ENCODE data around the gene ASTN2.

ASTN2 gene

DNA sequence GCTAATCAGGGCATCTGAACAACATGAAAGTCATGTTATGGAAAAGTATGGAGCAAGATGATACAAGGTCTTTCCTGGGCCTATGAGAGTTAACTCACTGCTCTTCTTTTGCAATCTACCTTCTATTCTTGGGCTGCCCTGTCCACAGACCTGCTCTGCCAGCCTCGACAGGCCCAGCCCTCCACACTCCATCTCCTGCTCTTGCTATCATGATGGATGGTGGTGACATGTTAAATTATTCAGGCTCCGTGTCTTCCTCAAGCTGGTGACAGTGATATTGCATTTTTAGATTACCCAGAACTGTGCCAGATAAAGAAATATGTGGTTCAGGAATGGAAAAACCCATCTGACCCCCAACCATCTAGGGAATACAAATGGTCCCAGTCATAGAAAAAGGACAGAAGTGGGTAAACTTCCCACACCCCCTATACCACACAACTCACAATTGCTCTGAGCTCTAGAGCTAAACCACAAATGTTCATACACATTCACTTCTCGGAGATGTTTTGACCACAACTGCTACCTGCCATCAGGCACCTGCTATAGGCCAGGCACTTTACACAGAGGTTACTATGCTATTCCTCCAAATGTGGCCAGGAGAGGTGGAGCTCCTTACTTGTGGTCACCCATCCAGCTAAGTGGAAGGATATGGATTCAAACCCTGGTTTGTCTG, 311.3 kb downstream of the ASTN2 start:
- no peak for DNase-seq

DNA sequence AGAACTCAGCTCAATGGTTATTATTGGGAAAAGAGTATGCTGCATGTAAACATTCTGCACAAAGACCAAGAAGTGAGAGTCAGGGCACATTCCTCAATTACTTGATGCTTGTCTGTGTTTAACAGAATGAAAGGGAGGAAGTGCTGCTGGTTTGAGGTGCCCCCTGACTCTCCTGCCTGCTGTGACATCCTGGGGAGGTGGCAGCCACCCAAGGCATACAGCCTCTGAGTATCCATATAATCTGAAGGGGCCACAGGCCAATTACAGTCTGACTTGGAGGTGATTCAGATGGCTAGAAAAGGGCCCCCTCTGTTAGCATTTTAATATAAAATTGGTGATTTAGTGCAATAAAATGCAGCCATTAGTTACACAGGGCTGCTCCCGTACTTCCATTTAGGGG, 313.8 kb downstream of the ASTN2 start:
- no peak for DNase-seq

DNA sequence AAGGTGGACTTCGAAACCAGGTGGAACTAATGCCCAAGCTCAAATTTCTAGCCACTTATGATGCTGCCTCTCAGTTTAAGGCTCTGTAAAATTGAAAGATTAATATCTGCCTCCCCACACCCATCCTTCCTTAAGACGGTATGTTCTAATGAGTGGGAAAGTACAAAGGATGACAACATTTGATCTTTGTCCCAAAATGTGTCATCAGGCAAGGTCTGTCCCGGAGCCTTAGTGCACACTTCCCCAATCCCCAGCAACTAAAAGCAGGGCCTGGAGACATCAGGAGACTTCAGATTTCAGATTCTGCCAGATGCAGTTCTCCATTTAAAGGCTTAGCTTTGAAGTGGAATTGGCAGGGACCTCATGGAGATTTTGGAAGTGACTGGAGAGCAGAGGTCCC, 316.5 kb downstream of the ASTN2 start:
- no peak for DNase-seq

DNA sequence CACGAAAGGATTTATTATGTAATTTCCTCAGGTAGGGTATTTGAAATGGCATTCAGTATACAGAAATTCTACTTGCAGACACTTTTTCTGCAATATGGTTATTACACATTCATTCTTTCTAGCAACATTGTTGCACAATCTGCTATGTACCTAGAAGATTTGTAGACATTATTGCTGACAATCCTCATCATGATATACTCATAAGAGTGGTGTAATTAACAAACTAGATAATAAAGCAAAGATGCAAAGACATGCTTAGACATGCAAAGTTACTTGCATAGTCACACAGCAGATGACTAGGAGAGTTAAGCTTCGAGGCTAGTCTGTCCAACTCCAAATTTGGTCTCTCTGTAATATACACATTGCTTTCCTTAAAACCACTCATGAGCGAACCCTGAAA, 317.1 kb downstream of the ASTN2 start:
- no peak for DNase-seq

DNA sequence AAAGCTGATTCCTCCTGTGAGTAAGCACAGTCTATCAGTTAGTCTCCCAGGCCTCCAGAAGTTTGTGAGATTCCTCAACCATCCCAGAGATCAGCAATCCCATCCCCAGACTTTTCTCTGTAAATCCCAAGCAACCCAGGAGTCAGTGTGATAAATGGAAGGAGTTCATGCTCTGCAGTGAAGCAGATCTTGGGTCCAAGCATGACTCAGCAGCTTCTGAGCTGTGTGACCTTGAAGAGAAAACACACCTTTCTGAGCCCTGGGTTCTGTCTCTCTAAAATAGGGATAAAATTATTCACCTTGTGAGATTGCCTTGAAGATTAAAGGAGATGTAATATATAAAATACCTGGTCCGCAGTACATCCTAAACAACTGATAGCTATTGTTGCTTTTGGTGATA, 318.7 kb downstream of the ASTN2 start:
- no peak for DNase-seq

DNA sequence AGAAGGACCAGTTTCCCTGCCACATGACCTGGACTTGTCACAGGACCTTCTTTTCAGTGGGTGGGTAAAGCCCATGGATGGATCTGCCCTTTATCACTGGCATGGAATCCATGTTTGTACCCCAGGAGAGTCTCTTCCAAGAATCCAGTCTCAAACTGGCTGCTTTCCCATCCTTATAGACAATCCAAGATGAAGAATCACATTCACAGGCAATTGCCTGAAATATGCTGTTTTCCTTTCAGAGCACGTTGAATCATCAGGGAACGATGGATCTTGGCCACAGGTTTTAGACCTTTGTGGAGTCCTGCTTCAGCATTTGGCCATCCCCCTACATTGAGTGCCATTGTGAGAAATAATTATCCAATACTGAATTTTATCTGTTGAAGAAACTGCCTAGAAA, 319.8 kb downstream of the ASTN2 start:
- DNase-seq = no peak

DNA sequence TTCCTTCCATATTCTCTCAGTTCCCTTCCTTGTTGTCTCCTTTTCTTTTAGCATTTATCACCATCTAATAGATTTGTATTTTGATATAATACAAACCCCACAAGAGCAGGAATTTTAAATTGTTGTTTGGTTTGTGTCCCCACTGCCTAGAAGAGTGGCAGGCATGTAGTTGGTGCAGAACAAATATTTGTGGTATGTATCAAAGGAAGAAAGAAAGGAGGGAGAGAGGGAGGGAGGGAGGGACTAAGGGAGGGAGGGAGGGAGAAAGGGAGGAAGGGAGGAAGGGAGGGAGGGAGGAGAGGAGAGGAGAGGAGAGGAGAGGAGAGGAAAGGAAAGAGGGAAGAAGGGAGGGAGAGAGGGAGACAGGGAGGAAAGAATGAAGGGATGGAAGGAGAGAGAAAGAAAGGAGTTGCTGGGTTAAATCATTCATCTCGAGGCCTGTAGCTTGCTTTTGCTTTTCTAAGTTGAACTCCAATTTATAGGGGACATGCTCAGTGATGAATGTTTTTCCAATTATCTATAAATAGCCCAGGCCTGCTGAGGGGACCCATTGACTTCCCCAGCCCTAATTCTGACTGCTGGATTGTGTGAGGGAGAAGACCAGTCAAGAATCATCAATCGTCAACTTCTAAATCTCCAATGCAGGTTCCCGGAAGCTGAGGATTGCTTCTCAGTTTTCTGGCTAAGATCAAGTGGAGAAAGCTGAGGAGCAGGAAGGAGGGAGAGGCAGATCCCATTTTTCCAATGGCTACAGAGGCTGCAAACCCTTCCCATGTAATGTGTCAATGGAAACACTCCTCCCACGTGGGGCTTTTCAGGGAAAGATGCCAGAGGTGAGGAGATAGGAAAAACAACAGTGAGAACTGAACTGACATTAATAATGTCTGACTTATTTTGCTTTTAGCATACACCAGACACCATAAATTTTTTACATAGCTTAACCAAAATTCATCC, 320.7 kb downstream of the ASTN2 start:
- DNase-seq = no peak

DNA sequence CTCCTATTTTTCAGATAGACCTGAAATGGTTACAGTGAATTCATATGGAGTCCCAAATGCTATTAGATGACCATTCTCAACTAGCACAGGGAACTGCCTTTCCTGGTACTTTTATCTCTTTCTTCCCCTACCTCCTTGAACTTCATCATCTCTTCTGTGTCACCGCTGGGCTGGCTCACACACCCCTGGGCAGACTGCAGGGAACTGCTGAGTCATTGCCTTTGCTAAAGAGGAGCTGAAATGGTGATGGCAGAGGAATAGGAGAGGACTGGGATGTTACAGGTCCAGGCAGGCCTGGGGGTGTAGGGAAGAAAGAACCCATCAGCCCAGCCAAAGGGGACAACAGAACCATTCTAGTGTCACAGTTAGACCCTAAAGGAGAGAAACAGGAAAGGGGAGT, 322.3 kb downstream of the ASTN2 start:
- DNase-seq = no peak

DNA sequence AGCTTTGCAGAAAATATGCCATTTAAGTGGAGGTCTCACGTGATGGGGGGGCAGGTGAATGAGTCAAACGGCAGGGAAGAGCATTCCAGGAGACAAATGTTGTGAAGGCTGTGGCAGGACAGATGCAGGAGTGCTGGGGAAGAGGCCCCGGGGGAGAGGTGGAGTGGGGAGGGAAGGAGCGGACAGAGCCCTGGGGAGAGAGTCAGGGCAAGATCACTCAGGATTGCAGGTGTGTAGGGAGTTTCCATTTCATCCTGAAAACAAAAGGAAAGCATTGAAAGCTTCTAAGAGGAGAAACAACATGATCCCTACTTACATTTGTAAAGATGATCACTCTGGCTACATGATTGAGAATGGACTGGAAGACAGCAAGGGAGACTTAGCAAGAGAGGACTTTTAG, 323.3 kb downstream of the ASTN2 start:
- DNase-seq = no peak

DNA sequence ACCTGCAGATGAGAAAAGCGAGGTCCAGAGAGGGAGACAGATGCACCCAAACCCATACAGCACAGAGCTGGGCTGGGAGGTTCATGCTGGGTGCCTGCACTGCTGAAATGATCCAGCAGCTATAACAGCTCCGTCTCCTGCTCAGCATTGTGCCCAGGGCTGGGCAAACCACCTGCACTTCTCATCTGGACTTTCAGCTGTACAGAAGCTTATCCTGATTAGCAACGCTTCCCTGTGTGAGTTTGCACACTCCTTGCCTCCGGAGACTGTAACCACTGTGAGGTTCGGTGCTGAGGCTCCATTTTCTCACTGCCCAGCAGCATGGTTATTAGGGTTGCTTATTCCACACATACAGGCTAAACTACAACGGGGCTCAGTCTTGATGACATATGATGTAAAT, 326.1 kb downstream of the ASTN2 start:
- no peak for DNase-seq

DNA sequence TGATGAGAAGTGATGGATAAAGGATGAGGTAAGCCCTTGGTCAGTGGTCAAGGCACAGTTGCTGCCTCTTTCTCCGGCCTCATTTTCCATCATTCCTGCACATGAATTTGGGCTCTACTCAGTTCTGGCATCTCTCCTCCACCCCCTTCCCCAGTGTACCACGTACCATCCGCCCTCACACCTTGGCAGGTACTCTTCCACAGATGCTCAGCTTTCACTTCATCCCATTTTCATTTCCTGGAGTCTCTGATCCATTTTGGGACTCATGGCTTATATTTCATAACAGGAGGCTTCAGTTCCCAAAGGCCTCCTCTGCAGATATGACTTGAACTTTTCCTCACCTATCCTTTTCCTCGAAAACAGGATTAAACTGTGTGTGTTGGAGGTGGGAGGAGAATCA, 326.7 kb downstream of the ASTN2 start:
- DNase-seq = no peak

DNA sequence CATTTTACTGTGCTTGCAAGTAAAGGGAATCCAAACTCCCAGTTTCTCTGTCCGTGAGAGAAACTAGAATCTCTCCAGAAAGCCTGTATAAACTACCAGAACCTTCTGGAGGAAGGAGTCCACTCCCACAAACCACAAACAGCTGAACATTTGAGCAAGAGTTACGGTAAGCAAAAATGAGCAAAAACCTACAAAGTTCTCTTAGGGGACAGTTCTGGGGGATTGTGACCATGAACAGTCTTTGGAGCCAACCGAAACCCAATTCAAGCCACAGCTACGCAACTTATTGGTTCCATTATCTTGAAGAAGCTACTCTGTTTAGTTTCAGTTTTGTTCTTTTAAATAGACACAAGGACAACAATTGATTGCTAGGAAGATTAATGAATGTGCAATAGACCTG, 330.6 kb downstream of the ASTN2 start:
- DNase-seq = no peak

DNA sequence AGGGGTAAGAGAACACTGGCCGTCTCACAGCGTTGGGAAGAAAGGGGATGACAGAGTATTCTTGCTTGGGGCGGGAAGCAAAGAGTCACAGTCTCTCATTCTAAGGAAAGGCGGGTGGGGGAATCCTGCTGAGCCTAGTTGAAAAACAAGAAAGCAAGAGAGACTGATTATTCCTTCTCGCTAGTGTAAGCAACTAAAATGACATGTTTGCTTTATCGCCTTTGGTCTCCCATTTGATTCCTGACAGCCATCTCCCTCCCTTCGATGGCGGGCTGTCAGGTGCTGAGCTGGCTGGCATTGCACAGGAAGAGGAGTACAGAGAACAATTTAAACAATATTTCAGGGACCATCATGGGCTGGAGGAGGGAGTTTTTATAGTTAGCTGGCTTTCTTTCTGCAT, 331.3 kb downstream of the ASTN2 start:
- no peak for DNase-seq

DNA sequence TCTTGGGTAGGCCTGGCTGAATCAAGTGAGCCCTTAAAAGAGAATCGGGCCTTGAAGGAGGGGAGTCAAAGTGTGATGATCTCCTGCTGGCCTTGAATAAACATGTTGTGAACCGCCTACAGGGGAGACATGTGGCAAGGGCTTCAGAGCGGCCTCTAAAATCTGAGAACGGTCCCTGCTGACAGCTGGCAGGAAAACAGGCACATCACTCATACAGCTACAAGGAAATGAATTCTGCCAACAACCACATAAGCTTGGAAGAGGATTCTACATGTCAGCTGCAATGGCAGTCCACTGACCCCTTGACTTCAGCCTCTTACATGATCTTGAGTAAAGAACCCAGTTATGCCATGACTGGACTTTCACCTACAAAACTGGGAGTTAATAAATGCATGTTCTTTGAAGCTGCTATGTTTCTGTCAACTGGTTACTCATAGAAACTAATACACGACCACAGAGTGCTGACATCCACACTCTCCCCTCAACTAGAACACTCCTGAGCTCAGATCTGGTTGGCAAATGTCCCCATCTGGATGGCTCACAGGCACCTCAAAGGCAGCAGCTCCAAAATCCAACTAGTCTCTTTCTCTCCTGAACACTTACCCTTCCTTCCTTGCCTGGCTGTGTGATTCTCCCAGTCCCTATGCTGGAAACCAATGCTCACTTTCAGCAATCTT, 333.1 kb downstream of the ASTN2 start:
- DNase-seq = no peak

DNA sequence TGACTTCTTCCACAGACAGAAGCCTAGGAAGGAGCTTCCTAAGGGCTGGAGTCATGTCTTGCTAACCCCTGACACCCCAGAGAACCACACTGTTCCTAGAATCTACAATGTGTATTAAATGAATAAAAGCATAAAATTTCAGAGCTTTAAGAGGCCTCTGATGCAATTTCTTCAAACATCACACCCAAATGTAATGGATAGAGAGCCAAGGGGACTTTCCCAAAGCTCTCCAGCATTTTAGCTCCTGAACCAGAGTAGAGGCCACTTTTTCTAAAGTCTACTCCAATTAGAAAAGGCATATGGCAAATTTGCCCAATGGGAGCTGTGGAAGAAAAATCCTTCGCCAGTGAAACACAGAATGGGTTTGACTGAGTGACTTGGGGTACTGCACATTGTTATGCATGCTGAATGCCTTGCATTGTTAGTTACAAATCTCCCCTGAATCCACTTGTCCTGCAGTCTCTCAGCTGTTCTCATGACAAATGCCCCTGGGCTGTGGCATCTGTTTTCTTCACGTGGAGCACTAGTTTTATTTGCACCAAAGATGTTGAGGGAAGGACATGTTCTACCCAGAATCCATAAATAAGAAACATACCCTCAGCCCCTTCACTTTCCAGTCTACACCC, 334.0 kb downstream of the ASTN2 start:
- DNase-seq = no peak

DNA sequence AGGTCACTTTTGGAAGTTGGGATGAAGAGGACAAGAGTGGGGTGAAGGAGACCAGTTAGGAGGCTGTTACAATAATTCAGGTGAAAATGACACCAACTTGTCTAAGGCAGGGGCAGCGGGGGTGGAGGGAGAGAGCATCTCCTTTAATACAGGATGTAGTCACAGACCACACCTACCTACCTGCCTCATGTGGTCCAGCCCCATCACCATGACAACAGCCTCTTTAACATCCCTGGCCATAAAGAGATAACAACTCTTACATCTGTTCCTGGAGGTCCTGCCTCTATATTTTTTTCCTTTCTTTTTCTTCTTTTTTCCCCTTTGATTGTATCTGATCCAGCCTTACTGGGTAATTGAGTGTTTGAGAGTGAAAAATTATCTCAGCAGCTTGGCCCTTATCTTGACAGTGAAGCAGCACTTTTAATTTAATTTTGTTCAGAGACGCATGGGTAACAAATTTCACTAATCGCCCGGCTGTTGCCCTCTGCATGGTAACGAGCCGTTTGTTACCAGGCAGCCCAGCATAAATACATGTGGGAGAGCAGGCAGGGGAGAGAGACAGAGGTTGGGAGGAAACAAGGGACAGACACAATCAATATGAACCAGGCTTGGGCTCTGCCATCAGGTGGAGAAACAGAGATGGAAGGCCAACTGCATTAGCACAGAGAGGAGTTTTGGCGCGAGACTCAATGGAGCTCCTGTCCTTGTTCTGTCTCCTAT, 338.1 kb downstream of the ASTN2 start:
- DNase-seq = no peak

DNA sequence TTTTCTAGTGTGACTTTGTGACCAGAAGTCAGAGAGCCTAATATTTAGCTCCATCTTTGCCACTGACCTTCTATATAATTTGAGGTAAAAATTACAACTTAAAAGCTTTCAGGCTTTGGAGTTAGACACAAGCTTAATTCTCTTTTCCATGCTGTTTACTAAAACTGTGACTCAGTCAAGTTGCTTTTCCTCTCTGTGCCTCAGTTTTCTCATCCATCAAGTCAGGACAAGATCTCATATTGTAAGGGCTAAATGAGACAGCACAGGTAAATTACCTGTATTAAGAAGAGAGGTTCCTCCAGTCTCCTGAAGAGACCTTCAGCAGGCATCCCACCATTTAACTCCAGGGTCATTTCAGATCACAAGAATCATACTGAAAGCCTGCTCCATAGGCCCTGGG, 339.2 kb downstream of the ASTN2 start:
- no peak for DNase-seq

DNA sequence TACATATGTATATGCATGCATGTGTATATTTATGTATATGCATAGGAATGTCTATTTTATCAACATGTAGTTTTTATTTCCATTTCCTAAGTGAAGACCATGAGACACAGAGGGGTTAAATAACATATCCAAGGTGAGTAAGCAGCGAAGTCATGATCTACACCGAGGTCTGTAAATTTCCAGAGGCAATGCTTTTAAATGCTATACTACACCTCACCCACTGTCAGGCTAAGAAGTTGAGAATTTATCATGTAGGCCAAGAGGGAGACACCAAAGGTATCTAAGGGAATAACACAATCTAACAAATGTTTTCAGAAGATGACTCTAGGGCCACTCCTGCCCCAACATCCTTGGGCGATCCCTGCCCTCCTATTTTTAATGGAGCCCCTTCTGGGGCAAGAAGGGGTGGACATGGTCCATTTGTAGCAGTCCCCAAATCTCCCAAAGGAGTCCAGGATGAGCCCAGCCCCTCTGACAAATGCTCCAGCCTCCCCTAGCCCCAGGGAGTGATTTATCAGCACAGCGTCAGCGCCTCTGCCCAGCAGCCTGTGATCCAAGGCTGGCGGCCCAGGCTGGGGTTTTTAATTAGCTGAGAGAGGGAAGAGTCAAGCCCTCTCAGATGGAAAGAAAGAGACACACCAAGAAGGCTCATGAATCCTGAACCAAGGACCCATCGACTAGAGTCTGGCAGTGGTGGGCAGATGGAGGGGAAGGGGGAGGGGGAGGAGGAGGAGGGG, 339.9 kb downstream of the ASTN2 start:
- no peak for DNase-seq

DNA sequence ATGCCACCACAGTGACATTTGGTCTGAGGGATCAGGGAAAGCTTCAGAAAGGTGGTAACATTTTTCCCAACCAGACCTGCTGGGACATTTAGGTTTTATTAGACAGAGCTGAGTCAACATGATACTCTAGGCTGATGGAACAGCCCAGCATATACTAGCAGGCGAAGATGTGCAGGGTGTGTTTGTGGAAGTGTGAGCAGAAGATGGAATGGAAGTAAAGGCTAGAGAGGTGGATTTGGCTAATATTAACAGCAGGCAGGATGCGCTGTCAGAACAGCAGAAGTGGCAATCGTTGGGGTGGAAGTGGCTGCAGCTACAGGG, 340.6 kb downstream of the ASTN2 start:
- no peak for DNase-seq

DNA sequence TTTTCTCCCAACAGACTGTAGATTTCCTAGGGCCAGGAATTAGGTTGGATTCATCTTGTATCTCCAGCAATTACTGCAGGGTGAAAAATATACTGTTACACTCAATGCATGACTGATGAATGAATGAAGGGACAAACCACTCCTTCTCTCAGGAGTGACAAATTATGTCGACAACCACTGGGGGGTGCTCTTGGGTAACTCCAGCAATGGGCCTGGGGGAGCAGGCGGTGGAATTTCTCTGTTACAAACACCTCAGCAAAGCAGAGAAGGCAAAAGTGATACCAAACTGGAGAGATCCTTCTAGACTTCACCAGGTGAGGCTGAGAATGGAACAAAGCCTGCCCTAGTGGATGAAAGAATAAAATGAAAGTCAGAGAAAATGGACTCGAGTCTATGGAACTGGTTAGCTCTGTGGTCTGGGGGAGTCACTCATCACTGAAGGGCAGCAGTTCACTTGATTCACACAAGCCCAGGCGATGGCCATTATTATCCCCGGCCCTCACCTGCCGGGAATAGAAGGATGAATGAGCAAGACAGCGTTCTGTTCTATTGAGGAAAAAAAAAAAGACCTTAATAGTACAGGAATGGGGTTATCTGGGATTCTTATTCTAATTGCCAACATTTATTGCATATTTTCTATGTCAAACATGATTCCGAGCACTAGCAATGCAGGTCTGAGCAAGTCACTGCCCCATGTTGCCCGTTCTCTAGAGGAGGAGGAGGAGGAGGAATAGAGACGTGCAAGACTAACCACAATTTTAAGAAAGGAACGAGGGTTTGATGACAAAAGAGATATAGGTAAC, 341.1 kb downstream of the ASTN2 start:
- peak; percentile 25 for DNase-seq

DNA sequence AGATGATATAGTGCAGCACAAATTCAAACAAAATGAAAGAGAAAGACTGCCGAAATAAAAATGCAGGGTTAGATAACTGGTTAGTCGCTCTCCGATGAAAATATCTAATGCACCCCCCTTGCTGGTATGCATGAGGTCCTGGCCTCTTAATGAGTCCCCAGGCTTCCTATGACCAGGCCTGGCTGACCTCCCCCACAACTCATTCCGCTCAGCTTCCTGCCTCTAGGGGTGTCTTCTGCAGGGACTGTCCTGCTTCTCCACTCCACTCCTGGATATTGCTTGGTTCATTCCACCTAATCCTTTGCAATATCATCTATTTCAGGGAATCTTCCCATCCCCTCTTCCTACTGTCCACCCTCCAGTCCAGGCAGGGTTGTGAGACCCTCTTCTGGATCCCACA, 341.8 kb downstream of the ASTN2 start:
- no peak for DNase-seq
